Esophagus muscularis mucosa (tissue), 4 donors: ENCODE measurements around the gene BMP6.

Source experiments
- EP300 ChIP-seq: sonication (generic); formaldehyde crosslinking; IDR thresholded peaks from one replicate; pipeline ENCODE4 v1.6.1; 2017; ENCODE audit warnings: antibody characterized with exemption
- POLR2A ChIP-seq: fragments of 450-650 bp; IDR thresholded peaks from one replicate; pipeline ENCODE4 v1.6.1; 2017; ENCODE audit warnings: antibody characterized with exemption, moderate library complexity, mild to moderate bottlenecking, low read depth
- POLR2AphosphoS5 ChIP-seq, 2 donors: sonication (generic); formaldehyde crosslinking; IDR thresholded peaks; one replicate each; pipeline ENCODE4 v1.6.1; 2017; ENCODE audit warnings: antibody characterized with exemption in 2 of 2
- TF ChIP-seq, protein P1 (sequence below), 3 experiments: fragments of 200-600 bp in 2 of 3; fragments of 450-650 bp in 1 of 3; sonication (generic) in 2 of 3; IDR thresholded peaks; one replicate each; pipeline ENCODE4 v1.5.1; 2017 to 2019; ENCODE audit warnings: antibody characterized with exemption in 3 of 3, mild to moderate bottlenecking in 2 of 3, moderate library complexity in 1 of 3

DNA sequence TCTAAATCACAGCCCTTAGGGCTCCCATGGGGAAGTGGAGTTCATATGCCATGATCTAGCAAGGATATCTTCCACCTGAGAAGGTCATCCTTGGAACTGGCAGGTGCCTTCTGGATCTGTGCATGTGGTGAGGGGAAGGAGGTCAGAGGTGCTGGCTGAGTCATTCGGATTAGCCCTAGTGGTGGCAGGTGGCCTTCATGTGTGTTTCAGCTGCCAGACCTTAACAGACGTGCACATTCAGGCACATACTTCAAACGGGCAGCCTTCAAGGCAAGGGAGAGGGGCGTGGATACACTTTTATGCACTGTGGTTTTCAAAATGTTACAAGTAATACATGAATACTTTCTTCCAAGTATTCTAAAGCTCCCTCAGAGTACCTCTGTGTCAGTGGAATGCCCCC is 51.2 kb downstream of the BMP6 start:
- no peak for TF ChIP-seq POLR2A
- TF ChIP-seq, protein P1, sequence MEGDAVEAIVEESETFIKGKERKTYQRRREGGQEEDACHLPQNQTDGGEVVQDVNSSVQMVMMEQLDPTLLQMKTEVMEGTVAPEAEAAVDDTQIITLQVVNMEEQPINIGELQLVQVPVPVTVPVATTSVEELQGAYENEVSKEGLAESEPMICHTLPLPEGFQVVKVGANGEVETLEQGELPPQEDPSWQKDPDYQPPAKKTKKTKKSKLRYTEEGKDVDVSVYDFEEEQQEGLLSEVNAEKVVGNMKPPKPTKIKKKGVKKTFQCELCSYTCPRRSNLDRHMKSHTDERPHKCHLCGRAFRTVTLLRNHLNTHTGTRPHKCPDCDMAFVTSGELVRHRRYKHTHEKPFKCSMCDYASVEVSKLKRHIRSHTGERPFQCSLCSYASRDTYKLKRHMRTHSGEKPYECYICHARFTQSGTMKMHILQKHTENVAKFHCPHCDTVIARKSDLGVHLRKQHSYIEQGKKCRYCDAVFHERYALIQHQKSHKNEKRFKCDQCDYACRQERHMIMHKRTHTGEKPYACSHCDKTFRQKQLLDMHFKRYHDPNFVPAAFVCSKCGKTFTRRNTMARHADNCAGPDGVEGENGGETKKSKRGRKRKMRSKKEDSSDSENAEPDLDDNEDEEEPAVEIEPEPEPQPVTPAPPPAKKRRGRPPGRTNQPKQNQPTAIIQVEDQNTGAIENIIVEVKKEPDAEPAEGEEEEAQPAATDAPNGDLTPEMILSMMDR (IDR thresholded peaks at IDR 0.05): no peak
- no peak for TF ChIP-seq POLR2AphosphoS5 (IDR thresholded peaks at IDR 0.05)
- no peak for TF ChIP-seq EP300
